SK-N-DZ (cell line): ENCODE results near the gene FAT3.

Experiments
- DNase-seq: peaks from one replicate; pipeline ENCODE4 v3.0.0-alpha.2; 2015; ENCODE audit warnings: low spot score

FAT3 gene

GRCh38 chr11:92227959-92228935 is 3.6 kb downstream of the FAT3 start:
- DNase-seq = peak; percentile 66

GRCh38 chr11:92236856-92237255 is 12.2 kb downstream of the FAT3 start:
- no peak for DNase-seq

GRCh38 chr11:92240916-92241315 is 16.3 kb downstream of the FAT3 start:
- no peak for DNase-seq

- DNase-seq = no peak
Measured at GRCh38 chr11:92245700-92246271, 21.2 kb downstream of the FAT3 start.

GRCh38 chr11:92246630-92247029 is 22.0 kb downstream of the FAT3 start:
- no peak for DNase-seq

- peak; percentile 77 for DNase-seq
Measured at GRCh38 chr11:92249156-92249753, 24.6 kb downstream of the FAT3 start.

GRCh38 chr11:92251980-92252379 is 27.4 kb downstream of the FAT3 start:
- DNase-seq = no peak

- DNase-seq = no peak
Measured at GRCh38 chr11:92253421-92253820, 28.8 kb downstream of the FAT3 start.

- DNase-seq = no peak
Measured at GRCh38 chr11:92253945-92254344, 29.3 kb downstream of the FAT3 start.

GRCh38 chr11:92257536-92257935 is 32.9 kb downstream of the FAT3 start:
- peak; percentile 38 for DNase-seq

GRCh38 chr11:92259861-92260260 is 35.2 kb downstream of the FAT3 start:
- peak; percentile 61 for DNase-seq

- DNase-seq = no peak
Measured at GRCh38 chr11:92264350-92264749, 39.7 kb downstream of the FAT3 start.

- peak; percentile 49 for DNase-seq
Measured at GRCh38 chr11:92266806-92267205, 42.2 kb downstream of the FAT3 start.

- DNase-seq = no peak
Measured at GRCh38 chr11:92267278-92267677, 42.7 kb downstream of the FAT3 start.

- DNase-seq = no peak
Measured at GRCh38 chr11:92267968-92268367, 43.4 kb downstream of the FAT3 start.

GRCh38 chr11:92268546-92268945 is 43.9 kb downstream of the FAT3 start:
- no peak for DNase-seq

- no peak for DNase-seq
Measured at GRCh38 chr11:92269021-92269420, 44.4 kb downstream of the FAT3 start.

- DNase-seq = peak; percentile 60
Measured at GRCh38 chr11:92269841-92270240, 45.2 kb downstream of the FAT3 start.

- DNase-seq = no peak
Measured at GRCh38 chr11:92272651-92273050, 48.0 kb downstream of the FAT3 start.
